Spinal cord (tissue), 10 donors: ENCODE results near the gene SPECC1L. TPM values are rescaled to one million over a fixed set of nuclear protein-coding genes. Genes with fewer than 3 reads are reported as not detected.

ENCODE experiments used
- DNase-seq, 6 donors: peaks; one replicate each; pipeline versions ENCODE4 v3.0.0 to v3.0.0-alpha.2; 2013 to 2015; ENCODE audit warnings: low spot score in 6 of 6, low read depth in 4 of 6
- H3K27ac ChIP-seq: one replicate; pipeline ENCODE4 v1.5.1; 2013; ENCODE audit warnings: low read depth, low read length, control low read depth
- H3K27me3 ChIP-seq: one replicate; pipeline ENCODE4 v1.6.1; 2013; ENCODE audit warnings: low read length; ENCODE audit not compliant: control insufficient read depth, insufficient read depth
- H3K36me3 ChIP-seq: one replicate; pipeline ENCODE4 v1.6.1; 2013; ENCODE audit warnings: low read length; ENCODE audit not compliant: control insufficient read depth, insufficient read depth
- H3K4me1 ChIP-seq: one replicate; pipeline ENCODE4 v1.6.1; 2013; ENCODE audit warnings: low read length; ENCODE audit not compliant: control insufficient read depth, insufficient read depth
- H3K4me3 ChIP-seq: one replicate; pipeline ENCODE4 v1.5.1; 2013; ENCODE audit warnings: low read depth, low read length, control low read depth
- H3K9me3 ChIP-seq: one replicate; pipeline ENCODE4 v1.6.1; 2013; ENCODE audit warnings: low read length; ENCODE audit not compliant: control insufficient read depth, insufficient read depth
- WGBS: methylation state at CpG from one replicate; pipeline ENCODE4 v1.1.5; 2013; ENCODE audit warnings: missing lambda C conversion rate; ENCODE audit not compliant: insufficient coverage; 5-methylcytosine and 5-hydroxymethylcytosine counted together
- polyA plus RNA-seq, 2 donors: library from polyadenylated mRNA; unstranded; fragments of 120-200 nt; gene quantifications; one replicate each; pipeline ENCODE4 v1.2.1, GENCODE V29; 2013; ENCODE audit not compliant: insufficient read length in 2 of 2
- total RNA-seq, 2 donors: library from RNA; depleted of rRNA in 1 of 2; stranded (reverse); fragments of 120-200 nt in 1 of 2; fragments of >200 nt in 1 of 2; gene quantifications; one replicate each; pipeline versions ENCODE4 v1.2.3 to v1.2.4, GENCODE V29; 2013 to 2014
- donor health status: healthy.

SPECC1L gene
- total and polyA plus RNA-seq, 4 donors: 37.0 to 50.5 (median 38.6) TPM

GRCh38 chr22:24384131-24384530 is 113.5 kb downstream of the SPECC1L start:
- Histone ChIP-seq H3K36me3 (peaks cover 9% of the 10 kb centered on the region), H3K4me3 (no peak overlapping the region), H3K27me3 (no peaks in the 10 kb centered on the region), H3K27ac (no peak overlapping the region), H3K9me3 (no peaks in the 10 kb centered on the region), H3K4me1 (no peaks in the 10 kb centered on the region)
- DNase-seq: no peak
- 100% methylated on average over 1 of the region's 1 CpG for WGBS

GRCh38 chr22:24386937-24387471 is 116.4 kb downstream of the SPECC1L start:
- Histone ChIP-seq H3K4me3 (no peak overlapping the region), H3K4me1 (peaks cover 10% of the 10 kb centered on the region), H3K36me3 (peaks cover 9% of the 10 kb centered on the region), H3K9me3 (no peaks in the 10 kb centered on the region), H3K27ac (no peak overlapping the region), H3K27me3 (no peaks in the 10 kb centered on the region)
- no peak for DNase-seq
- WGBS: no CpG with 5 or more reads among the region's 2 CpGs

DNA sequence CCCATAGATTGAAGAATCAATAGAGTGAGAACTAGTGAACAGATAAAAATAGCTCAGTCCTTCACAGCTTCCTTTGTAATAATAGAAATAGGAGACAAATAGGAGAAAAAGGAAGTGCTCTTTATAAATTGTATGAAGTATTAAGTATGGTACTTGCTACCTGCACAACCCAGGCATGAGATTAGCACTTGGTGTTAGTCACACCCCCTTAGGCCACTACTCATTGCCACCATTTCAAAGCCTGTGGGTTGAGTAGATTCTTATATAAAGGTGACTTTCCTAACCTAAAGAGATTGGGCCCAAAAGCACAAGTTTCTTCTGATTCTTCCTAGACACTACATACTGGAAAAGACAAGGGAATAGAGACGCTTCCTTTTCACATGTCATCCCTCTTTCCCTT is 119.0 kb downstream of the SPECC1L start:
- no peak for DNase-seq
- Histone ChIP-seq H3K4me1 (peaks cover 11% of the 10 kb centered on the region), H3K27ac (no peak overlapping the region), H3K36me3 (no peaks in the 10 kb centered on the region), H3K4me3 (no peak overlapping the region), H3K27me3 (no peaks in the 10 kb centered on the region), H3K9me3 (no peaks in the 10 kb centered on the region)
- no CpG with 5 or more reads among the region's 1 CpG for WGBS

- peak overlapping the region; percentile 52 for H3K27ac ChIP-seq
- H3K4me3 ChIP-seq: no peak overlapping the region
- no peak for DNase-seq
- no CpG with 5 or more reads among the region's 2 CpGs for whole genome bisulfite sequencing
- H3K27me3 ChIP-seq: no peaks in the 10 kb centered on the region
- peaks cover 11% of the 10 kb centered on the region for H3K4me1 ChIP-seq
- H3K9me3 ChIP-seq: no peaks in the 10 kb centered on the region
- H3K36me3 ChIP-seq: no peaks in the 10 kb centered on the region
These were observed 119.5 kb downstream of the SPECC1L start for GRCh38 chr22:24390156-24390555.

DNA sequence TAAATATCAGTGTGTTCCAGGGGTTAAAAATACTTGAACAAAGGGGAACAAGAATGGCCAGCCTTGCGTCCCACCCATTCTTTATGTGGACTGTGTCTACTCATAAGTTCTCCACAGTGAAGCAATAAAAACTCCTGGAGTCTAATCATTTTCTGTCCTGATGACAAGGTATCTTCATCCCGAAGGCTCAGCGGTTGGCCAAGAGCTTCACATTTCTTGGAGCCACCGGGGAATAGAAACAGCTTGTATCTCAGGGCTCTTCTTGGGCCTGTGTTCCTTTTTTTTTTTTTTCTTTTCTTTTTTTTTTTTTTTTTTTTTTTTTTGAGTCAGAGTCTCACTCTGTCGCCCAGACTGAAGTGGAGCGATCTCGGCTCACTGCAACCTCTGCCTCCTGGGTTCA is 119.9 kb downstream of the SPECC1L start:
- H3K4me3 ChIP-seq: no peak overlapping the region
- H3K27ac ChIP-seq: peak overlapping the region; percentile 52
- no peaks in the 10 kb centered on the region for H3K27me3 ChIP-seq
- WGBS: 83% methylated on average over 2 of the region's 7 CpGs
- H3K36me3 ChIP-seq: peaks cover under 1% of the 10 kb centered on the region
- H3K4me1 ChIP-seq: peaks cover 11% of the 10 kb centered on the region
- DNase-seq: no peak
- no peaks in the 10 kb centered on the region for H3K9me3 ChIP-seq

DNA sequence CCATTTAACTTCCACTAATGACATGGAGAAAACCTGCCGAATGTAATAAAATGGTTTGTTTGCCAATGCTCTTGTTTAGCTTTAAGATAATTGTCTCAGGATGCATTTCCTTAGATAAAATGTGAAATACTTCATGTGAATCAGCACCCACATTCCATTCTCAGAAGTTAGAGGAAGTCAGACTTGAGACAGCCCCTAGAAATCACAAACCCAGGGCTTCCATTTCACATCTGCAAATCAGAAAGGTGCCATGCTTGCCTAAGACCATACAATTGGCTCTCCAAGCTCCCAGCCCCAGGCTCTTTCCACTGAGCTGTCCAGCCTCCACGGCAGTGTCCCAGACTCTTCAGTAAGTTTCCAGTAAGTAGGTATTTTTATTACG is 121.2 kb downstream of the SPECC1L start:
- Histone ChIP-seq H3K27ac (peak overlapping the region; percentile 52), H3K27me3 (no peaks in the 10 kb centered on the region), H3K9me3 (no peaks in the 10 kb centered on the region), H3K4me1 (peaks cover 11% of the 10 kb centered on the region), H3K36me3 (peaks cover 13% of the 10 kb centered on the region), H3K4me3 (no peak overlapping the region)
- WGBS: no CpG with 5 or more reads among the region's 3 CpGs
- DNase-seq: no peak

GRCh38 chr22:24392218-24392931 is 121.7 kb downstream of the SPECC1L start:
- H3K4me1 ChIP-seq: peaks cover 11% of the 10 kb centered on the region
- H3K27ac ChIP-seq: peak overlapping the region; percentile 52
- no peaks in the 10 kb centered on the region for H3K9me3 ChIP-seq
- DNase-seq: no peak
- peaks cover 13% of the 10 kb centered on the region for H3K36me3 ChIP-seq
- WGBS: 100% methylated on average over 1 of the region's 4 CpGs
- no peak overlapping the region for H3K4me3 ChIP-seq
- no peaks in the 10 kb centered on the region for H3K27me3 ChIP-seq

- WGBS: no CpG with 5 or more reads among the region's 2 CpGs
- no peaks in the 10 kb centered on the region for H3K27me3 ChIP-seq
- H3K9me3 ChIP-seq: no peaks in the 10 kb centered on the region
- peaks cover 11% of the 10 kb centered on the region for H3K4me1 ChIP-seq
- peaks cover 13% of the 10 kb centered on the region for H3K36me3 ChIP-seq
- no peak for DNase-seq
- H3K4me3 ChIP-seq: no peak overlapping the region
- H3K27ac ChIP-seq: no peak overlapping the region
These were observed 122.5 kb downstream of the SPECC1L start for GRCh38 chr22:24393012-24393559.

DNA sequence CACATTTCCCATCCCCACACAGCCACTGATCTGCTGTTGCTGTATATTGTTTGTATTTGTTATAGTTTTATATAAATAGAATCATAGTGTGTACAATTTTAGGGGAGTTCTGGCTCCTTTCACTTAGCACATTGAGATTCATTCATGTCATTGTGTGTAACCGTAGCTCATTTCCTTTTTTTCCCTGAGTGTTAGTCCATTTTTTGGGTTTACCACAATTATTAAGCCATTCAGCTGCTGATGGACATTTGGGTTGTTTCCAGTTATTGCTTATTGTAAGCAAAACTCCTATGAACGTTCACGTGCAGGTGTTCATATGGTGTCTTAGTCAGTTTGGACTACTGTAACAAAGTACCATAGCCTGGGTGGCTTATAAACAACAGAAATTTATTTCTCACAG is 123.2 kb downstream of the SPECC1L start:
- no peak overlapping the region for H3K4me3 ChIP-seq
- H3K4me1 ChIP-seq: peaks cover 11% of the 10 kb centered on the region
- H3K27ac ChIP-seq: no peak overlapping the region
- DNase-seq: no peak
- H3K36me3 ChIP-seq: peaks cover 13% of the 10 kb centered on the region
- no peaks in the 10 kb centered on the region for H3K9me3 ChIP-seq
- no peaks in the 10 kb centered on the region for H3K27me3 ChIP-seq
- WGBS: no CpG with 5 or more reads among the region's 3 CpGs

GRCh38 chr22:24394254-24394653 is 123.6 kb downstream of the SPECC1L start:
- WGBS: no CpG with 5 or more reads among the region's 2 CpGs
- Histone ChIP-seq H3K27me3 (no peaks in the 10 kb centered on the region), H3K27ac (no peak overlapping the region), H3K4me3 (no peak overlapping the region), H3K4me1 (peaks cover 11% of the 10 kb centered on the region), H3K36me3 (peaks cover 13% of the 10 kb centered on the region), H3K9me3 (no peaks in the 10 kb centered on the region)
- DNase-seq: no peak
